ENCODE data around the gene CEP20. TPM values are rescaled to one million over a fixed set of nuclear protein-coding genes. Genes with fewer than 3 reads are reported as not detected.

The CEP20 gene
- total and polyA plus RNA-seq, 2 of the 8 experiments (the other 6 are each of a cell fraction or from before 2014, with no cell fraction given), result 16.2 to 49.0 TPM

- no peak overlapping the region for H2BK20ac ChIP-seq (ENCODE audit: low read length)
- no peaks in the 10 kb centered on the region for H3K79me2 ChIP-seq (ENCODE audit: control insufficient read depth in 1 of 2, insufficient read depth in 2 of 2, low read length in 2 of 2)
- DNase-seq (ENCODE audit: low read depth in 1 of 2, low spot score in 2 of 2) (no peak), FAIRE-seq (no peak)
- H4K8ac ChIP-seq (ENCODE audit: extremely low read depth, insufficient read depth, low read length), result no peak overlapping the region
- H3K4ac ChIP-seq (replicated peaks; ENCODE audit: insufficient read length, low read depth, low read length), result no peak overlapping the region
- no peaks in the 10 kb centered on the region for H3K23me2 ChIP-seq (ENCODE audit: low read depth, low read length)
- no peaks in the 10 kb centered on the region for H3K79me1 ChIP-seq (ENCODE audit: low read depth, low read length)
- no peaks in the 10 kb centered on the region for H3K27me3 ChIP-seq (replicated peaks in 1 of 4; ENCODE audit: control insufficient read depth in 3 of 4, extremely low read depth in 1 of 4, insufficient read depth in 3 of 4, low read length in 3 of 4)
- H2AFZ ChIP-seq (ENCODE audit: low read length), result no peak overlapping the region
- H2BK120ac ChIP-seq (replicated peaks; ENCODE audit: low read depth, low read length), result no peak overlapping the region
- no peak overlapping the region for H4K5ac ChIP-seq (ENCODE audit: insufficient read length, low read depth, low read length)
- CTCF ChIA-PET (ENCODE audit: partially characterized antibody), result interaction anchor here (1.0 to 1.6 kb wide), 4 partner anchors 50 to 72 kb away, joined by 3 to 4 read pairs (median 4); no protein-coding TSS in a partner anchor
- no peak overlapping the region for H3K14ac ChIP-seq (ENCODE audit: insufficient read length)
- H4K20me1 ChIP-seq (replicated peaks in 1 of 2; ENCODE audit: control insufficient read depth in 1 of 2, insufficient read depth in 2 of 2, low read length in 2 of 2), result no peaks in the 10 kb centered on the region
- no peak overlapping the region for H3K23ac ChIP-seq (ENCODE audit: insufficient read length)
- TF ChIP-seq ASH2L (IDR thresholded peaks at IDR 0.05; ENCODE audit: low read length) (no peak), KDM1A (IDR thresholded peaks at IDR 0.05; ENCODE audit: borderline replicate concordance, low read length) (0 out of 2 replicates have a peak, but pooled peaks have one; percentile 14), ATF3 (IDR thresholded peaks at IDR 0.05; ENCODE audit: insufficient read depth, low read depth, low read length) (no peak)
- no peak overlapping the region for H3K56ac ChIP-seq (replicated peaks; ENCODE audit: insufficient read length, low read depth, low read length)
- WGBS, 2 experiments (ENCODE audit: extremely low coverage in 1 of 2, insufficient coverage in 1 of 2, insufficient read length in 1 of 2, insufficient replicate concordance in 2 of 2, low coverage in 1 of 2, low lambda C conversion rate in 2 of 2, missing lambda C conversion rate in 1 of 2), result 90% methylated on average over 11 of the region's 11 CpGs; no CpG with 5 or more reads in 1 of the 2 experiments
- H3K27ac ChIP-seq (ENCODE audit: low read depth, low read length), result no peak overlapping the region
- H3K4me1 ChIP-seq (replicated peaks in 1 of 4; ENCODE audit: control insufficient read depth in 3 of 4, insufficient read depth in 4 of 4, low read length in 3 of 4), result no peaks in the 10 kb centered on the region
- H2BK5ac ChIP-seq (ENCODE audit: low read depth, low read length), result no peak overlapping the region
- H2AK5ac ChIP-seq (ENCODE audit: low read depth, low read length), result no peak overlapping the region
- H3K9ac ChIP-seq (replicated peaks in 1 of 4; ENCODE audit: extremely low read depth in 1 of 4, low read depth in 3 of 4, low read length in 3 of 4), result no peak overlapping the region
- POLR2A ChIA-PET (ENCODE audit: partially characterized antibody), result interaction anchor here (1.7 kb wide), 1 partner anchor 61 kb away, joined by 5 read pairs; the partner anchor contains the start of gene CEP20
- no peaks in the 10 kb centered on the region for H3K36me3 ChIP-seq (ENCODE audit: control insufficient read depth in 2 of 4, insufficient read depth in 4 of 4, low read length in 3 of 4)
- no peak overlapping the region for H3K4me2 ChIP-seq (ENCODE audit: insufficient read depth in 1 of 2, low read depth in 2 of 2, low read length in 2 of 2)
- no peaks in the 10 kb centered on the region for H3K9me3 ChIP-seq (ENCODE audit: insufficient read depth in 2 of 2, low read depth in 1 of 2, low read length in 1 of 2)
- no peak overlapping the region for H4K91ac ChIP-seq (replicated peaks; ENCODE audit: insufficient read length, low read length)
- no peak overlapping the region for H3K4me3 ChIP-seq (ENCODE audit: extremely low read depth in 1 of 4, insufficient read depth in 2 of 4, low read depth in 3 of 4, low read length in 4 of 4)
- H2BK12ac ChIP-seq (ENCODE audit: low read depth, low read length), result no peak overlapping the region
- no peak overlapping the region for H2BK15ac ChIP-seq (ENCODE audit: low read length)
- no peak overlapping the region for H3K18ac ChIP-seq (ENCODE audit: extremely low read depth, low read length)
Measured at GRCh38 chr16:15827709-15828343, 60.6 kb downstream of the CEP20 start.
